Uterine smooth muscle cell (primary cell): ENCODE measurements around the gene MYLK. TPM values are rescaled to one million over a fixed set of nuclear protein-coding genes. Genes with fewer than 3 reads are reported as not detected.

Source experiments
- total RNA-seq: library from RNA; depleted of rRNA; stranded (reverse); fragments of >200 nt; gene quantifications from 2 replicates; pipeline ENCODE4 v1.2.3, GENCODE V29; 2014

The MYLK gene, protein sequence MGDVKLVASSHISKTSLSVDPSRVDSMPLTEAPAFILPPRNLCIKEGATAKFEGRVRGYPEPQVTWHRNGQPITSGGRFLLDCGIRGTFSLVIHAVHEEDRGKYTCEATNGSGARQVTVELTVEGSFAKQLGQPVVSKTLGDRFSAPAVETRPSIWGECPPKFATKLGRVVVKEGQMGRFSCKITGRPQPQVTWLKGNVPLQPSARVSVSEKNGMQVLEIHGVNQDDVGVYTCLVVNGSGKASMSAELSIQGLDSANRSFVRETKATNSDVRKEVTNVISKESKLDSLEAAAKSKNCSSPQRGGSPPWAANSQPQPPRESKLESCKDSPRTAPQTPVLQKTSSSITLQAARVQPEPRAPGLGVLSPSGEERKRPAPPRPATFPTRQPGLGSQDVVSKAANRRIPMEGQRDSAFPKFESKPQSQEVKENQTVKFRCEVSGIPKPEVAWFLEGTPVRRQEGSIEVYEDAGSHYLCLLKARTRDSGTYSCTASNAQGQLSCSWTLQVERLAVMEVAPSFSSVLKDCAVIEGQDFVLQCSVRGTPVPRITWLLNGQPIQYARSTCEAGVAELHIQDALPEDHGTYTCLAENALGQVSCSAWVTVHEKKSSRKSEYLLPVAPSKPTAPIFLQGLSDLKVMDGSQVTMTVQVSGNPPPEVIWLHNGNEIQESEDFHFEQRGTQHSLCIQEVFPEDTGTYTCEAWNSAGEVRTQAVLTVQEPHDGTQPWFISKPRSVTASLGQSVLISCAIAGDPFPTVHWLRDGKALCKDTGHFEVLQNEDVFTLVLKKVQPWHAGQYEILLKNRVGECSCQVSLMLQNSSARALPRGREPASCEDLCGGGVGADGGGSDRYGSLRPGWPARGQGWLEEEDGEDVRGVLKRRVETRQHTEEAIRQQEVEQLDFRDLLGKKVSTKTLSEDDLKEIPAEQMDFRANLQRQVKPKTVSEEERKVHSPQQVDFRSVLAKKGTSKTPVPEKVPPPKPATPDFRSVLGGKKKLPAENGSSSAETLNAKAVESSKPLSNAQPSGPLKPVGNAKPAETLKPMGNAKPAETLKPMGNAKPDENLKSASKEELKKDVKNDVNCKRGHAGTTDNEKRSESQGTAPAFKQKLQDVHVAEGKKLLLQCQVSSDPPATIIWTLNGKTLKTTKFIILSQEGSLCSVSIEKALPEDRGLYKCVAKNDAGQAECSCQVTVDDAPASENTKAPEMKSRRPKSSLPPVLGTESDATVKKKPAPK (N-terminal part only)
- total RNA-seq = 423 and 611 TPM in 2 replicates

DNA sequence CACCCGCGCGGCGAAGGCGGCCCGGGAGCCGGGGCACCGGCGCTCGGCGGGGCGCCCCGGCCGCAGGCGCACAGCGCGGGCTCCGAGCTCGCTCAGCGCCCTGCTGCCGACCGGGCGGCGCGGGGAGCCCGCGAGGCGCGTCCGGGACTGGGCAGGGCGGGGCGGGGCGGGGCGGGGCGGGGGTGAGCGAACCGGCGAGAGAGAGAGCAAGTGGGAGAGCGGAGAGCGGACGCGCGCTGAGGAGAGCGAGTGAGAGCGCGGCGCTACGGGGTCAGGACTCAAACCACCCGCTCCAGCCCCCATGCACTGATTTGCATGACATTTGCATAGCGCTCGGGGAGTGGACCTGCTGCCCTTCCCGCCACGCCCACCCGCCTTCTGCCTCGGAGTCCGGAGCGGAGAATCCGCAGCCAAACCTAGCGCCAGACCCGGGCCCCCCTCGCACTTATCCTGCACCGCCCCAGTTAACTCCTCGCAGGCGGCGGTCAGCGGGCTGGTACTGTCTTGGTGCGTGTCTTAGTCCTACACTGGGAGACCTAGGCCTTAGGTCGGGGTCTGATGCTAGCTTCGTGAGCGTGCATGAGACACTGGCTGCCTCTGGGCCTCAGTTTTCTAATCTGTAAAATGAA, at the start of gene MYLK:
Gene MYLK (minus strand): TSS at position 130 of the 629 bp plus-strand sequence. CDS start 90,491 bp downstream, outside the sequence.

GRCh38 chr3:123584988-123585937, 298.9 kb downstream of the MYLK start, which contains the start of gene HACD2:
Gene HACD2 (minus strand): TSS chr3:123585053. CDS start chr3:123585027, 26 bp downstream.

Other genes with a start within 250 kb of the MYLK start
- gene CCDC14, start 76.9 kb upstream of the MYLK start, total RNA-seq = 48.9 and 78.1 TPM in 2 replicates
- gene ROPN1, start 107.8 kb upstream of the MYLK start, total RNA-seq = not detected in 2 replicates
- 2.6 and 7.0 TPM in 2 replicates for gene KALRN, start 149.0 kb upstream of the MYLK start, total RNA-seq